Activated naive CD8-positive, alpha-beta T cell treated with anti-CD3 and anti-CD28 coated beads, Interleukin-2, amount 50 U/mL, for 24 hours (primary cell): Measurements from ENCODE around the gene UCN.
A peak's percentile ranks its signal among the peaks of the same experiment; 100 is the strongest.
"Not testable (repeated sequence)": the region's sequence is repeated elsewhere in the genome, so short reads cannot be mapped to it uniquely, and the experiment has no call there.

Experiments
- ATAC-seq: fragments of 150-1000 bp; cut with Tn5 transposase; one replicate; pipeline ENCODE4 v1.10.0; 2021
- DNase-seq: peaks from one replicate; pipeline ENCODE4 v3.0.0; 2021
- H3K27ac Mint-ChIP-seq: one replicate; pipeline ENCODE4 v1.8.0; 2021; ENCODE audit warnings: mild to moderate bottlenecking, mixed read lengths
- H3K27me3 Mint-ChIP-seq: one replicate; pipeline ENCODE4 v1.8.0; 2021; ENCODE audit warnings: mixed read lengths
- H3K36me3 Mint-ChIP-seq: one replicate; pipeline ENCODE4 v1.8.0; 2021; ENCODE audit warnings: low read depth, mixed read lengths
- H3K4me1 Mint-ChIP-seq: one replicate; pipeline ENCODE4 v1.8.0; 2021; ENCODE audit warnings: mixed read lengths
- H3K4me3 Mint-ChIP-seq: one replicate; pipeline ENCODE4 v1.8.0; 2021; ENCODE audit warnings: mild to moderate bottlenecking, moderate library complexity, mixed read lengths
- H3K9me3 Mint-ChIP-seq: one replicate; pipeline ENCODE4 v1.8.0; 2021; ENCODE audit warnings: mixed read lengths

UCN gene

GRCh38 chr2:27282892-27283291 is 25.4 kb downstream of the UCN start:
- H3K4me3 Mint-ChIP-seq, result no peak overlapping the region
- H3K9me3 Mint-ChIP-seq, result no peaks in the 10 kb centered on the region
- H3K27me3 Mint-ChIP-seq, result peaks cover 22% of the 10 kb centered on the region
- ATAC-seq (no peak), DNase-seq (no peak)
- no peaks in the 10 kb centered on the region for H3K36me3 Mint-ChIP-seq
- H3K4me1 Mint-ChIP-seq, result peaks cover 3% of the 10 kb centered on the region
- H3K27ac Mint-ChIP-seq, result no peak overlapping the region

GRCh38 chr2:27281855-27282559 is 26.2 kb downstream of the UCN start, which contains the start of gene TRIM54:
TRIM54 (plus strand) TSS chr2:27282429; CDS start chr2:27282732, 303 bp downstream.
- H3K9me3 Mint-ChIP-seq, result no peaks in the 10 kb centered on the region
- H3K4me1 Mint-ChIP-seq, result peaks cover 3% of the 10 kb centered on the region
- DNase-seq, result no peak
- no peaks in the 10 kb centered on the region for H3K36me3 Mint-ChIP-seq
- H3K27ac Mint-ChIP-seq, result no peak within 1 kb of the TSS
- no peak within 1 kb of the TSS for H3K4me3 Mint-ChIP-seq
- ATAC-seq, result no peak
- peaks cover 22% of the 10 kb centered on the region for H3K27me3 Mint-ChIP-seq

GRCh38 chr2:27281442-27281841 is 26.8 kb downstream of the UCN start:
- DNase-seq, result no peak
- Mint-ChIP-seq H3K4me3 (no peak overlapping the region), H3K27me3 (peaks cover 22% of the 10 kb centered on the region), H3K9me3 (no peaks in the 10 kb centered on the region), H3K36me3 (no peaks in the 10 kb centered on the region), H3K4me1 (peaks cover 3% of the 10 kb centered on the region), H3K27ac (no peak overlapping the region)
- no peak for ATAC-seq

GRCh38 chr2:27280826-27281225 is 27.4 kb downstream of the UCN start:
- Mint-ChIP-seq H3K4me3 (no peak overlapping the region), H3K27ac (no peak overlapping the region), H3K9me3 (no peaks in the 10 kb centered on the region), H3K27me3 (peaks cover 22% of the 10 kb centered on the region), H3K36me3 (no peaks in the 10 kb centered on the region), H3K4me1 (peaks cover 3% of the 10 kb centered on the region)
- DNase-seq (no peak), ATAC-seq (no peak)

DNA sequence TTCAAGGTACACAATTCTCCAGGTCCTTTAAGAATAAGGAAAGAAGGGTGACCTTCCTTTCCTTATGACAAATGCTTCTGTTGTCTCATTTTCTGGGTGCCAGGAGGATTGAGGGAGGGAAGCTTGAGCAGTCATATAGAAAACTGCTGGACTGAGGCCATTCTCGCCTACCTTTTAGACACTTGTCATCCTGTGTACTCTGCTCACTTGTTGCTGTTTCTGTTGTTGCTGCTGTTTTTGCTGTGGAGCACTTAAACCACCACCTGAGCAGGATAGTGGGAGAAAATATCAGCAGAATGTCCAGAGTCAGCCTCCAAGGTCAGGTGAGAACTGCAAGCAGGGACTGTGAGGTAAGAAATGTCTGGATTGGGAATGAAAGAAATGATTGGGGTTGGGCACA is 30.2 kb downstream of the UCN start:
- Mint-ChIP-seq H3K36me3 (no peaks in the 10 kb centered on the region), H3K9me3 (no peaks in the 10 kb centered on the region), H3K27ac (no peak overlapping the region), H3K4me3 (no peak overlapping the region), H3K27me3 (peaks cover 20% of the 10 kb centered on the region), H3K4me1 (peaks cover 3% of the 10 kb centered on the region)
- ATAC-seq (no peak), DNase-seq (no peak)

GRCh38 chr2:27275211-27276150 is 32.8 kb downstream of the UCN start, which contains the start of gene DNAJC5G:
DNAJC5G (plus strand) TSS chr2:27275433; CDS start chr2:27276729, 1,296 bp downstream.
- DNase-seq (no peak), ATAC-seq (no peak)
- H3K9me3 Mint-ChIP-seq, result no peaks in the 10 kb centered on the region
- no peak within 1 kb of the TSS for H3K27ac Mint-ChIP-seq
- peaks cover 10% of the 10 kb centered on the region for H3K27me3 Mint-ChIP-seq
- peaks cover 3% of the 10 kb centered on the region for H3K4me1 Mint-ChIP-seq
- no peaks in the 10 kb centered on the region for H3K36me3 Mint-ChIP-seq
- no peak within 1 kb of the TSS for H3K4me3 Mint-ChIP-seq

GRCh38 chr2:27272537-27273522 is 35.4 kb downstream of the UCN start:
- peaks cover 14% of the 10 kb centered on the region for H3K27me3 Mint-ChIP-seq
- not testable (repeated sequence) for ATAC-seq

DNA sequence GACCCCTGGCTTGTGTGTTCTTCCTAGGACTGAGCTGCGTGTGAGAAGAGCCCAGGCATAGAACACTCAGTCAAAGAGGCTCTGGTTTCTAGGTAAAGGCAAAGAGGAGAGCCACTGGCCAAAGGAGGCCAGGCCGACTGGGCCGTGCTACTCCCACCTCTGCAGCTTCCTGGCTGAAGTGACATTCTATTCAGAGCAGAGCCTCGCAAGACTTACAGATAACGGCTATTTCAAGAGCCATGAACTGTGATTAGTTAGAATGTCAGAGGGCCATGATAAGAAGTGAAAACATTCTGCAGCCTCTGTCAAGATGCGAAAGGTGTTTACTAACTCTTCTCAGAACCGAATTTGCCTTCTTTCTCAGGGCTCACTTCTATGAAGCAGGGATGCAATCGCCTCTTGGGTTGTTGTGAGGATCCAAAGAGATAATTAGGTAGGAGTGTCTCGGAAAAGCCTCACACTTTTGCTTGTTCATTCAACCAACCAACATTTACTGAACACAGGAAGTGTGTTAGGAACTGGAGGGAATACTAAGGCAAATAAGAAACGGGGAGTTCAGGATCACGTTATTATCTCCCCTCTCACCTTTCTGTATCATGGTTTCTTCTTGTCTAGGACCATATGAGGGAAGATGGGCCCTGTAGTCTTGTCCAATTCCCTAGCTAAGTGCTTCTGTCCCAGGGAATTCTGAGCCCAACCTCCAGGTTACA is 36.5 kb downstream of the UCN start:
- Mint-ChIP-seq H3K36me3 (no peaks in the 10 kb centered on the region), H3K4me3 (no peak overlapping the region), H3K9me3 (no peaks in the 10 kb centered on the region), H3K4me1 (no peaks in the 10 kb centered on the region), H3K27ac (no peak overlapping the region), H3K27me3 (peaks cover 14% of the 10 kb centered on the region)
- DNase-seq (no peak), ATAC-seq (no peak)

More at GRCh38 chr2:27272537-27273522, 35.4 kb downstream of the UCN start:
- not testable (repeated sequence) for H3K27ac Mint-ChIP-seq, H3K4me3 Mint-ChIP-seq, H3K36me3 Mint-ChIP-seq, H3K9me3 Mint-ChIP-seq, H3K4me1 Mint-ChIP-seq, DNase-seq

DNA sequence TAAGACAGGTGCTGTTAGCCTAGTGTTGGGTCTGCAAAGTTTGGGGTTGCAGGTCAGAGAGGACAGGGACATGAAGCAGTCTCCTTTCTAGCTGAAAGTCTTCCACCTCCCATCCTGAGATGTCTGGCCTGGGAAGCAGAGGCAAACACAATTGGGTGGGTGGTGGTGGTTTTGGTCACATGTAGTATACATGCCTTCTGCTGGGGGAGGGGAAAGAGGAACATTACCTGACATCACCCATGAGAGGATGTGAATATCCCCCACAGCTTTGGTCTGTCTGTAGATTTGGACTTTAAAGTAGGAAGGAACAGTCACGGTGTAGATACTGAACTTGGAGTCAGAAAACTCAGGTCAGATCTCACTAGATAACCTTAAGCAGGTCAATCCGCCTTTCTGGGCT is 37.6 kb downstream of the UCN start:
- no peaks in the 10 kb centered on the region for H3K36me3 Mint-ChIP-seq
- no peaks in the 10 kb centered on the region for H3K4me1 Mint-ChIP-seq
- no peaks in the 10 kb centered on the region for H3K9me3 Mint-ChIP-seq
- ATAC-seq (no peak), DNase-seq (no peak)
- H3K27me3 Mint-ChIP-seq, result peaks cover 14% of the 10 kb centered on the region
- no peak overlapping the region for H3K4me3 Mint-ChIP-seq
- no peak overlapping the region for H3K27ac Mint-ChIP-seq

- Mint-ChIP-seq H3K27ac (no peak overlapping the region), H3K36me3 (no peaks in the 10 kb centered on the region)
- DNase-seq, result no peak
These were observed 38.1 kb downstream of the UCN start for GRCh38 chr2:27270131-27270530.

GRCh38 chr2:27268296-27268695 is 39.9 kb downstream of the UCN start:
- ATAC-seq, H3K4me3 Mint-ChIP-seq, H3K36me3 Mint-ChIP-seq, DNase-seq, H3K9me3 Mint-ChIP-seq, H3K27ac Mint-ChIP-seq: not testable (repeated sequence)
- peaks cover 28% of the 10 kb centered on the region for H3K27me3 Mint-ChIP-seq
- peaks cover 16% of the 10 kb centered on the region for H3K4me1 Mint-ChIP-seq

More at GRCh38 chr2:27270131-27270530, 38.1 kb downstream of the UCN start:
- Mint-ChIP-seq H3K9me3 (no peaks in the 10 kb centered on the region), H3K4me1 (peaks cover 4% of the 10 kb centered on the region), H3K27me3 (peaks cover 14% of the 10 kb centered on the region), H3K4me3 (no peak overlapping the region)
- no peak for ATAC-seq

GRCh38 chr2:27265536-27265870 is 42.7 kb downstream of the UCN start:
- Mint-ChIP-seq H3K27me3 (peaks cover 40% of the 10 kb centered on the region), H3K4me3 (no peak overlapping the region), H3K4me1 (peaks cover 23% of the 10 kb centered on the region), H3K27ac (no peak overlapping the region), H3K9me3 (no peaks in the 10 kb centered on the region), H3K36me3 (no peaks in the 10 kb centered on the region)
- DNase-seq, result no peak
- ATAC-seq, result no peak

- Mint-ChIP-seq H3K4me1 (peaks cover 23% of the 10 kb centered on the region), H3K9me3 (no peaks in the 10 kb centered on the region), H3K27me3 (peaks cover 41% of the 10 kb centered on the region), H3K36me3 (no peaks in the 10 kb centered on the region), H3K4me3 (peak overlapping the region; percentile 72), H3K27ac (no peak overlapping the region)
- ATAC-seq (peak; percentile 45), DNase-seq (peak; percentile 71)
These were observed 43.3 kb downstream of the UCN start for GRCh38 chr2:27264753-27265535.
